ENCODE data around the gene ZFAND5.

DNA sequence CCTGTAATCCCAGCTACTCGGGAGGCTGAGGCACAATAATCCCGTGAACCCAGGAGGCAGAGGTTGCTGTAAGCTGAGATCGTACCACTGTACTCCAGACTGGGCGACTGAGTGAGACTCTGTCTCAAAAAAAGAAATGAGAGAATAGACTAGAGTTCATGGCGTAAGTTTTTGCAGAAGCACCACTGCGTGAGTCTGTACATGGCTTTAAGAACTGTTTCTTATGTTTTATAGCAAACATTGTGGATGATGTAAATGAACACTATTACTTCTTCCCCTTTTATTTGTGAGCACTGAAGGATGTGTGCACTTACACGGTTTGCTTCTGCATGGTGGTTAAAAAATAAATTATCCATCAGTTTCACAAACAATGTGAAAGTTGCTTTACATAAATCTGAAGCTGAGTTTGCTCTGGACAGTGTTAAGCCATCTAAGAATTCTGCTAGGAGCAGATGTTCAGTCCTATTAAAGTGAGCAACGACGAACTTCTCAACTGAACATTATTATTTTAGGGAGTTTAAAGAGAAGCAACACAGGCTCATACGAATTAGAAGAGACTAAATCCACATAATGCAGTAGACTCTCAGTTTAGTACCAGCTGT lies 52.5 kb downstream of the ZFAND5 start:
- TF ChIP-seq, protein P1, sequence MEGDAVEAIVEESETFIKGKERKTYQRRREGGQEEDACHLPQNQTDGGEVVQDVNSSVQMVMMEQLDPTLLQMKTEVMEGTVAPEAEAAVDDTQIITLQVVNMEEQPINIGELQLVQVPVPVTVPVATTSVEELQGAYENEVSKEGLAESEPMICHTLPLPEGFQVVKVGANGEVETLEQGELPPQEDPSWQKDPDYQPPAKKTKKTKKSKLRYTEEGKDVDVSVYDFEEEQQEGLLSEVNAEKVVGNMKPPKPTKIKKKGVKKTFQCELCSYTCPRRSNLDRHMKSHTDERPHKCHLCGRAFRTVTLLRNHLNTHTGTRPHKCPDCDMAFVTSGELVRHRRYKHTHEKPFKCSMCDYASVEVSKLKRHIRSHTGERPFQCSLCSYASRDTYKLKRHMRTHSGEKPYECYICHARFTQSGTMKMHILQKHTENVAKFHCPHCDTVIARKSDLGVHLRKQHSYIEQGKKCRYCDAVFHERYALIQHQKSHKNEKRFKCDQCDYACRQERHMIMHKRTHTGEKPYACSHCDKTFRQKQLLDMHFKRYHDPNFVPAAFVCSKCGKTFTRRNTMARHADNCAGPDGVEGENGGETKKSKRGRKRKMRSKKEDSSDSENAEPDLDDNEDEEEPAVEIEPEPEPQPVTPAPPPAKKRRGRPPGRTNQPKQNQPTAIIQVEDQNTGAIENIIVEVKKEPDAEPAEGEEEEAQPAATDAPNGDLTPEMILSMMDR (IDR thresholded peaks at IDR 0.05) = no peak
- TF ChIP-seq POLR2A (IDR thresholded peaks at IDR 0.05) = no peak
